Mesothelial cell of epicardium (in vitro differentiated cells): ENCODE measurements around the gene RTL1. TPM values are rescaled to one million over a fixed set of nuclear protein-coding genes. Genes with fewer than 3 reads are reported as not detected.

Experiments used
- DNase-seq, 2 experiments: peaks; one replicate each; pipeline ENCODE4 v3.0.0; 2021; ENCODE audit warnings: low spot score in 2 of 2; ENCODE audit not compliant: unreplicated experiment in 2 of 2
- H3K27ac Mint-ChIP-seq: 2 replicates; pipeline ENCODE4 v1.8.0; 2021; ENCODE audit warnings: mixed read lengths
- H3K27me3 Mint-ChIP-seq: 2 replicates; pipeline ENCODE4 v1.8.0; 2021; ENCODE audit warnings: low read depth, mixed read lengths
- H3K36me3 Mint-ChIP-seq: 2 replicates; pipeline ENCODE4 v1.8.0; 2021; ENCODE audit warnings: mixed read lengths
- H3K4me1 Mint-ChIP-seq: 2 replicates; pipeline ENCODE4 v1.8.0; 2021; ENCODE audit warnings: mixed read lengths
- H3K4me3 Mint-ChIP-seq: 2 replicates; pipeline ENCODE4 v1.8.0; 2021; ENCODE audit warnings: mild to moderate bottlenecking, moderate library complexity, mixed read lengths
- H3K9me3 Mint-ChIP-seq: 2 replicates; pipeline ENCODE4 v1.8.0; 2021; ENCODE audit warnings: mixed read lengths
- total RNA-seq: library from RNA; stranded (reverse); gene quantifications from 3 replicates; pipeline ENCODE4 v1.2.1, GENCODE V29; 2021
- TF ChIP-seq, protein P1 (sequence below): fragments of 200-600 bp; sonication (generic); IDR thresholded peaks from one replicate; pipeline ENCODE4 v1.5.0; 2021; ENCODE audit warnings: antibody characterized with exemption; ENCODE audit not compliant: unreplicated experiment

RTL1 gene
- total RNA-seq, 1 donor from 2014 or later = 9.3 TPM

DNA sequence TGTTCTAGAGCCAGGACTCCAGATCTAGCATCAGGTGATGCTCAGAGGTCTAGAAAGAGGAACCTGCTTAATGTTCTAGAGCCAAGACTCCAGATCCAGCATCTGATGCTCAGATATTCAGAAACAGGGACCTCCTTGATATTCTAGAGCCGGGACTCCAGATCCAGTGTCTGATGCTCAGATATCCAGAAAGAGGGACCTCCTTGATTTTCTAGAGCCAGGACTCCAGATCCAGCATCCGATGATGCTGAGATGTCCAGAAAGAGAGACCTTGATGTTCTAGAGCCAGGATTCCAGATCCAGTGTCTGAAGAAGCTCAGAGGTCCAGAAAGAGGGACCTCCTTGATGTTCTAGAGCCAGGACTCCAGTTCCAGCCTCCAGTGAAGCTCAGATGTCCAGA, 40.7 kb downstream of the RTL1 start:
- TF ChIP-seq, protein P1, sequence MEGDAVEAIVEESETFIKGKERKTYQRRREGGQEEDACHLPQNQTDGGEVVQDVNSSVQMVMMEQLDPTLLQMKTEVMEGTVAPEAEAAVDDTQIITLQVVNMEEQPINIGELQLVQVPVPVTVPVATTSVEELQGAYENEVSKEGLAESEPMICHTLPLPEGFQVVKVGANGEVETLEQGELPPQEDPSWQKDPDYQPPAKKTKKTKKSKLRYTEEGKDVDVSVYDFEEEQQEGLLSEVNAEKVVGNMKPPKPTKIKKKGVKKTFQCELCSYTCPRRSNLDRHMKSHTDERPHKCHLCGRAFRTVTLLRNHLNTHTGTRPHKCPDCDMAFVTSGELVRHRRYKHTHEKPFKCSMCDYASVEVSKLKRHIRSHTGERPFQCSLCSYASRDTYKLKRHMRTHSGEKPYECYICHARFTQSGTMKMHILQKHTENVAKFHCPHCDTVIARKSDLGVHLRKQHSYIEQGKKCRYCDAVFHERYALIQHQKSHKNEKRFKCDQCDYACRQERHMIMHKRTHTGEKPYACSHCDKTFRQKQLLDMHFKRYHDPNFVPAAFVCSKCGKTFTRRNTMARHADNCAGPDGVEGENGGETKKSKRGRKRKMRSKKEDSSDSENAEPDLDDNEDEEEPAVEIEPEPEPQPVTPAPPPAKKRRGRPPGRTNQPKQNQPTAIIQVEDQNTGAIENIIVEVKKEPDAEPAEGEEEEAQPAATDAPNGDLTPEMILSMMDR = no peak
- no peak for DNase-seq
- Mint-ChIP-seq H3K27me3 (peaks cover 12% of the 10 kb centered on the region), H3K4me3 (no peak overlapping the region), H3K9me3 (no peaks in the 10 kb centered on the region), H3K4me1 (no peaks in the 10 kb centered on the region), H3K27ac (no peak overlapping the region), H3K36me3 (no peaks in the 10 kb centered on the region)

DNA sequence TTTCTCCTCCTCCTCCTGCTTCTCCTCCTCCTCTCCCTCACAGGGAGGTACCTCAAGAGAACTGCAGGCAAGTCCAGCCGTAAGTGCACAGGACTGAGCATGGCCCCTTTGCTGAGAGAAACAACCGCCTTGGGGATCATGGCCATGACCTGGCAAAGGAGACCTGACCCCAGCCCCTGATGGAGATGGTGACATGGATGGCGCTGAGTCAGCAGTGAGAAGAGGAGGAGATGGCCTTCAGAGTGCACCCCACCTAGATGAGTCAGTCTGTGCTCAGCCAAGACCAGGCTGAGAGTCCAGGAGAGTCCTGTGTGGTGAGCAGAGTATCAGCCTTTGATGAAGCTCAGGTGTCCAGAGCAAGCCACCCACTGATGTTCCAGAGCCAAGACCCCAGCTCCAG, 41.2 kb downstream of the RTL1 start:
- Mint-ChIP-seq H3K4me3 (no peak overlapping the region), H3K27ac (no peak overlapping the region), H3K27me3 (peaks cover 12% of the 10 kb centered on the region), H3K4me1 (peaks cover 3% of the 10 kb centered on the region), H3K9me3 (no peaks in the 10 kb centered on the region), H3K36me3 (no peaks in the 10 kb centered on the region)
- no peak for DNase-seq
- TF ChIP-seq, protein P1 = no peak

DNA sequence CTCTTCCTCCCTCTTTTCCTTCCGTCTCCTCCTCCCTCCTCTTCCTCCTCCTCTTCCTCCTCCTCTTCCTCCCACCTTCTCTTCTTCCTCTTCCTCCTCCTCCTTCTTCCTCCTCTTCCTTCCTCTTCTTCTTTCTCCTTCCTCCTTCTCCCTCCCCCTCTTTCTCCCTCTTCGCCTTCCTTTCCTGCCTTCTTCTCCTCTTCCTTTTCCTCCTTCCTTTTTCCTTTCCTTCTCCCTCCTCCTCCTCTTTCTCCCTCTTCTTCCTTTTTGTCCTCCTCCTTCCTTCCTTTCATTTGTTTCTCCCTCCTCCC, 41.6 kb downstream of the RTL1 start:
- H3K36me3 Mint-ChIP-seq = no peaks in the 10 kb centered on the region
- no peak for DNase-seq
- TF ChIP-seq, protein P1 = no peak
- no peak overlapping the region for H3K27ac Mint-ChIP-seq
- no peaks in the 10 kb centered on the region for H3K9me3 Mint-ChIP-seq
- H3K4me3 Mint-ChIP-seq = no peak overlapping the region
- H3K4me1 Mint-ChIP-seq = peaks cover 7% of the 10 kb centered on the region
- peaks cover 12% of the 10 kb centered on the region for H3K27me3 Mint-ChIP-seq

DNA sequence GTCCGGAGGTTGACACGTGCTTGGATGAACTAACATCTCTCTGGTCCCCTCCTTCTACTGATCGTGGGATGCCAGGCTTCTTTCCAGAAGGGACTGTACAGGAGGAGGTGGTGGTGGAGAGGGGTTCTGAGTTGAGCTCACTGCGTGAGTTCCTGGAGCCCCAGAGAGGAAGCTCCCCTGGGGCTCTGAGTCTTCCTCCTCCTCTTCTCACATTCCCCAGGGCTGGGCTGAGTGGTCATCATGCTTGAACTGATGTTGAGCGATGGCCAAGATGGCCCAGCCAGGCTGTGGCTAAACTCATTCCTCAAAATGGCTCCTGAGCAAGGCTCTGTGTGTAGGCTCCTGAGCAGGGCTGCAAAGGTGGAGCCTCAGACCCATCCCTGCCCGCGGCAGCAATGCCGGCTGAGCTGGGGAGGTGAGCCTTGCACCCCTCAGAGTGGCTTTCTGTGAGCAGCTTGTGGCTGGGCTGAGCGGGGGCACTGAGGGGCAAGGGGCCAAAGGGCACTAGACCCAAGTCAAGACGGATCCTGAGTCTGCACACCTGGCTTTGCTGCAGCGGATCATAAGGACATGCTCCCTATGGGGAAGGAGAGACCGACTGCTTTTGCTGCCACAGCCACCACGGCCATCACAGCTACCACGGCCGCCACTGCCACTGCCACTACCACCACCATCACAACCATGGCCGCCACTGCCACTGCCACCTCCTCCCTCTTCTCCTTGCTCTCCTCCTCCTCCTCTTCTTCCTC, 42.2 kb downstream of the RTL1 start:
- DNase-seq = no peak
- Mint-ChIP-seq H3K9me3 (no peaks in the 10 kb centered on the region), H3K4me1 (peaks cover 8% of the 10 kb centered on the region), H3K4me3 (no peak overlapping the region), H3K36me3 (no peaks in the 10 kb centered on the region), H3K27ac (no peak overlapping the region), H3K27me3 (peaks cover 12% of the 10 kb centered on the region)
- TF ChIP-seq, protein P1 = no peak

DNA sequence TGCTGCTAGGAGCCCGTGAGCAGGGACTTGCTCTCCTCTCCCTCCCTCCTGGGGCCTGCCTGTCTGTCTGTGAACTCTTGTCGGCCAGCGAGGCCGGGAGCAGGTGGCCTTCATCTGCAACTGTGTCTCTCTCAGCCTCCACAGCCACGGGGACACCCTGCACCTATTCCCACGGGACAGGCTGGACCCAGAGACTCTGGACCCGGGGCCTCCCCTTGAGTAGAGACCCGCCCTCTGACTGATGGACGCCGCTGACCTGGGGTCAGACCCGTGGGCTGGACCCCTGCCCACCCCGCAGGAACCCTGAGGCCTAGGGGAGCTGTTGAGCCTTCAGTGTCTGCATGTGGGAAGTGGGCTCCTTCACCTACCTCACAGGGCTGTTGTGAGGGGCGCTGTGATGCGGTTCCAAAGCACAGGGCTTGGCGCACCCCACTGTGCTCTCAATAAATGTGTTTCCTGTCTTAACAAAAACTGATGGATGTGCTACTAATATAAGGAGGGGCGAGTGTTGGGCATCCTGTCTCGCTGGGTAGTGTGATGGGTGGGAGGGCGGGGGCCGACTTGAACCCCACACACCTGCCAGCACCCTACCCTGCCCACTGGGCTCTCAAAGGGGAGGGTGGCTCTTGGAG, 42.9 kb downstream of the RTL1 start:
- TF ChIP-seq, protein P1 = no peak
- H3K27me3 Mint-ChIP-seq = peaks cover 12% of the 10 kb centered on the region
- DNase-seq = no peak
- H3K36me3 Mint-ChIP-seq = no peaks in the 10 kb centered on the region
- H3K9me3 Mint-ChIP-seq = no peaks in the 10 kb centered on the region
- no peak overlapping the region for H3K27ac Mint-ChIP-seq
- peaks cover 8% of the 10 kb centered on the region for H3K4me1 Mint-ChIP-seq
- H3K4me3 Mint-ChIP-seq = no peak overlapping the region
